H9 (cell line): ENCODE results near the gene FCRLA. TPM values are rescaled to one million over a fixed set of nuclear protein-coding genes. Genes with fewer than 3 reads are reported as not detected.
A peak's percentile ranks its signal among the peaks of the same experiment; 100 is the strongest.
"Not testable (repeated sequence)": the region's sequence is repeated elsewhere in the genome, so short reads cannot be mapped to it uniquely, and the experiment has no call there.

Source experiments
- DNase-seq: peaks from one replicate; pipeline ENCODE4 v3.0.0-alpha.2; 2017
- H2AFZ ChIP-seq: one replicate; pipeline ENCODE4 v1.6.1; 2013; ENCODE audit warnings: mild to moderate bottlenecking, low read length, control low read depth, moderate library complexity
- H2AK5ac ChIP-seq: 2 replicates; pipeline ENCODE4 v1.6.1; 2013; ENCODE audit warnings: low read length, control low read depth, mixed read lengths; ENCODE audit not compliant: insufficient read length
- H2BK120ac ChIP-seq: one replicate; pipeline ENCODE4 v1.6.1; 2013; ENCODE audit warnings: low read depth, mild to moderate bottlenecking, low read length, control low read depth, inconsistent platforms; ENCODE audit not compliant: poor library complexity, severe bottlenecking
- H2BK12ac ChIP-seq: 2 replicates; pipeline ENCODE4 v1.6.1; 2013; ENCODE audit warnings: low read length, control low read depth, mixed read lengths, low read depth; ENCODE audit not compliant: insufficient read length
- H2BK15ac ChIP-seq: 2 replicates; pipeline ENCODE4 v1.6.1; 2013; ENCODE audit warnings: low read depth, low read length, control low read depth
- H2BK20ac ChIP-seq: one replicate; pipeline ENCODE4 v1.6.1; 2013; ENCODE audit warnings: low read depth, mild to moderate bottlenecking, low read length, control low read depth, inconsistent platforms; ENCODE audit not compliant: poor library complexity, severe bottlenecking
- H2BK5ac ChIP-seq: 2 replicates; pipeline ENCODE4 v1.6.1; 2013; ENCODE audit warnings: low read length, control low read depth, mixed read lengths; ENCODE audit not compliant: insufficient read length
- H3K14ac ChIP-seq: 2 replicates; pipeline ENCODE4 v1.6.1; 2013; ENCODE audit warnings: low read length, control low read depth; ENCODE audit not compliant: insufficient read depth
- H3K18ac ChIP-seq: 2 replicates; pipeline ENCODE4 v1.6.1; 2013; ENCODE audit warnings: low read depth, mild to moderate bottlenecking, mixed read lengths, low read length, control low read depth; ENCODE audit not compliant: insufficient read length
- H3K23ac ChIP-seq: 2 replicates; pipeline ENCODE4 v1.6.1; 2013; ENCODE audit warnings: low read length, control low read depth, mixed read lengths, low read depth; ENCODE audit not compliant: insufficient read length
- H3K23me2 ChIP-seq: 2 replicates; pipeline ENCODE4 v1.6.1; 2013; ENCODE audit warnings: low read depth, mild to moderate bottlenecking, mixed read lengths, low read length, control low read depth; ENCODE audit not compliant: insufficient read length, poor library complexity, severe bottlenecking
- H3K27ac ChIP-seq: 2 replicates; pipeline ENCODE4 v1.5.1; 2013; ENCODE audit warnings: low read length, control low read depth, mixed read lengths, low read depth; ENCODE audit not compliant: insufficient read length
- H3K27me3 ChIP-seq: 2 replicates; pipeline ENCODE4 v1.6.1; 2013; ENCODE audit warnings: low read length, control low read depth, inconsistent platforms; ENCODE audit not compliant: insufficient read depth
- H3K4ac ChIP-seq: 2 replicates; pipeline ENCODE4 v1.6.1; 2013; ENCODE audit warnings: low read depth, mild to moderate bottlenecking, control low read depth, inconsistent platforms, low read length, moderate library complexity
- H3K4me1 ChIP-seq: 2 replicates; pipeline ENCODE4 v1.6.1; 2013; ENCODE audit warnings: low read length, control low read depth, inconsistent platforms; ENCODE audit not compliant: insufficient read depth
- H3K4me2 ChIP-seq: 2 replicates; pipeline ENCODE4 v1.6.1; 2013; ENCODE audit warnings: low read length, control low read depth, mixed read lengths; ENCODE audit not compliant: insufficient read length, insufficient read depth
- H3K56ac ChIP-seq: 2 replicates; pipeline ENCODE4 v1.6.1; 2013; ENCODE audit warnings: low read depth, mild to moderate bottlenecking, mixed read lengths, low read length, control low read depth; ENCODE audit not compliant: insufficient read length
- H3K79me1 ChIP-seq: 2 replicates; pipeline ENCODE4 v1.6.1; 2013; ENCODE audit warnings: low read depth, mild to moderate bottlenecking, moderate library complexity, low read length, control low read depth, inconsistent platforms; ENCODE audit not compliant: insufficient read depth, poor library complexity, severe bottlenecking
- H3K79me2 ChIP-seq: 2 replicates; pipeline ENCODE4 v1.6.1; 2013; ENCODE audit warnings: low read length, control low read depth, inconsistent platforms; ENCODE audit not compliant: insufficient read depth
- H3K9ac ChIP-seq: 2 replicates; pipeline ENCODE4 v1.6.1; 2013; ENCODE audit warnings: low read length, control low read depth, mixed read lengths; ENCODE audit not compliant: insufficient read length; ENCODE audit errors: extremely low read depth
- H3K9me3 ChIP-seq: one replicate; pipeline ENCODE4 v1.6.1; 2013; ENCODE audit warnings: low read depth, low read length, inconsistent platforms; ENCODE audit not compliant: control insufficient read depth
- H3T11ph ChIP-seq: one replicate; pipeline ENCODE4 v1.6.1; 2013; ENCODE audit warnings: mild to moderate bottlenecking, low read length, control low read depth, inconsistent platforms
- H4K20me1 ChIP-seq: one replicate; pipeline ENCODE4 v1.6.1; 2013; ENCODE audit not compliant: control insufficient read depth, insufficient read length, insufficient read depth
- H4K5ac ChIP-seq: 2 replicates; pipeline ENCODE4 v1.6.1; 2013; ENCODE audit warnings: low read depth, mild to moderate bottlenecking, mixed read lengths, low read length, control low read depth; ENCODE audit not compliant: insufficient read length
- H4K8ac ChIP-seq: replicated peaks from 2 replicates; pipeline ENCODE4 v1.6.1; 2013; ENCODE audit warnings: low read length, control low read depth, mixed read lengths, low read depth; ENCODE audit not compliant: insufficient read length
- H4K91ac ChIP-seq: 2 replicates; pipeline ENCODE4 v1.6.1; 2013; ENCODE audit warnings: low read depth, mild to moderate bottlenecking, moderate library complexity, mixed read lengths, low read length, control low read depth; ENCODE audit not compliant: insufficient read length
- H3K27ac Mint-ChIP-seq, 3 experiments: 2 replicates in 2 of 3; 3 replicates in 1 of 3; pipeline ENCODE4 v1.8.0; 2020 to 2021; ENCODE audit warnings: mixed read lengths in 3 of 3, mild to moderate bottlenecking in 1 of 3, moderate library complexity in 1 of 3
- H3K27me3 Mint-ChIP-seq: 2 replicates; pipeline ENCODE4 v1.8.0; 2021; ENCODE audit warnings: low read depth, mild to moderate bottlenecking, moderate library complexity, mixed read lengths
- H3K36me3 Mint-ChIP-seq, 3 experiments: 2 replicates in 2 of 3; 3 replicates in 1 of 3; pipeline ENCODE4 v1.8.0; 2020 to 2021; ENCODE audit warnings: low read depth in 3 of 3, mixed read lengths in 3 of 3; ENCODE audit not compliant: insufficient read depth in 1 of 3
- H3K4me1 Mint-ChIP-seq, 2 experiments: 2 replicates each; pipeline ENCODE4 v1.8.0; 2020; ENCODE audit warnings: mixed read lengths in 2 of 2
- H3K4me3 Mint-ChIP-seq, 2 experiments: 2 replicates in 1 of 2; 3 replicates in 1 of 2; pipeline ENCODE4 v1.8.0; 2020 to 2021; ENCODE audit warnings: mild to moderate bottlenecking in 2 of 2, mixed read lengths in 2 of 2, moderate library complexity in 1 of 2
- H3K9me3 Mint-ChIP-seq, 2 experiments: 2 replicates in 1 of 2; 3 replicates in 1 of 2; pipeline ENCODE4 v1.8.0; 2020; ENCODE audit warnings: mild to moderate bottlenecking in 2 of 2, mixed read lengths in 2 of 2, moderate library complexity in 1 of 2
- CTCF ChIP-seq: fragments of 200-600 bp; sonication (generic); conservative IDR thresholded peaks from 3 replicates; pipeline ENCODE4 v1.8.0; 2021; ENCODE audit warnings: antibody characterized with exemption, mild to moderate bottlenecking
- WGBS: extraction: QIAGEN DNeasy Blood & Tissue Kit; methylation state at CpG from one replicate; pipeline ENCODE4 v1.1.7; 2013; ENCODE audit warnings: missing lambda C conversion rate, low lambda C conversion rate, mixed read lengths; ENCODE audit not compliant: insufficient read length; ENCODE audit errors: extremely low coverage; 5-methylcytosine and 5-hydroxymethylcytosine counted together
- total RNA-seq: library from RNA; stranded (reverse); gene quantifications from 2 replicates; pipeline ENCODE4 v1.2.1, GENCODE V29; 2021

Gene FCRLA
- total RNA-seq, 1 experiment from 2014 or later: not detected

GRCh38 chr1:161723459-161724141 lies 16.6 kb downstream of the FCRLA start:
- Histone ChIP-seq H3K56ac (no peak overlapping the region), H2AK5ac (no peak overlapping the region), H2BK12ac (no peak overlapping the region), H2BK120ac (no peak overlapping the region), H4K20me1 (no peaks in the 10 kb centered on the region), H4K91ac (no peak overlapping the region), H2AFZ (no peak overlapping the region), H3K79me2 (no peaks in the 10 kb centered on the region), H3K4me2 (no peak overlapping the region), H3K9ac (no peak overlapping the region), H4K5ac (no peak overlapping the region), H3K4ac (no peak overlapping the region), H3K27me3 (peaks cover 14% of the 10 kb centered on the region; the same call in 1 of the 2 replicates), H2BK5ac (no peak overlapping the region), H3K79me1 (no peaks in the 10 kb centered on the region), H3K23me2 (peaks cover 9% of the 10 kb centered on the region), H4K8ac (no peak overlapping the region), H3K14ac (no peak overlapping the region), H2BK15ac (no peak overlapping the region), H3K9me3 (no peaks in the 10 kb centered on the region), H3K27ac (no peak overlapping the region), H3K18ac (no peak overlapping the region), H2BK20ac (no peak overlapping the region), H3K4me1 (no peaks in the 10 kb centered on the region), H3K23ac (no peak overlapping the region), H3T11ph (no peak overlapping the region)
- Mint-ChIP-seq H3K9me3 (no peaks in the 10 kb centered on the region; a peak in 1 of 5 replicates), H3K4me1 (peaks cover 5 to 13% of the 10 kb centered on the region in 2 experiments), H3K4me3 (no peak overlapping the region), H3K27me3 (peaks cover 67% of the 10 kb centered on the region), H3K27ac (no peak overlapping the region), H3K36me3 (peaks cover 0 to 2% (median 0%) of the 10 kb centered on the region in 3 experiments; a peak in 2 of 7 replicates)
- no CpG with 5 or more reads among the region's 8 CpGs for WGBS
- no peak for TF ChIP-seq CTCF
- DNase-seq: no peak

- H2BK12ac ChIP-seq, H3K23ac ChIP-seq, H4K8ac ChIP-seq, H3K9me3 Mint-ChIP-seq, H4K5ac ChIP-seq, H3T11ph ChIP-seq, H3K18ac ChIP-seq, H2BK5ac ChIP-seq, H3K36me3 Mint-ChIP-seq, H2AFZ ChIP-seq, H3K14ac ChIP-seq, H3K4ac ChIP-seq, H3K9ac ChIP-seq, H3K23me2 ChIP-seq, H3K56ac ChIP-seq, H3K79me2 ChIP-seq, H4K91ac ChIP-seq, DNase-seq, H2BK120ac ChIP-seq, H3K9me3 ChIP-seq, H2BK15ac ChIP-seq, H3K79me1 ChIP-seq, H3K27ac ChIP-seq, H3K4me1 ChIP-seq, H4K20me1 ChIP-seq, H2BK20ac ChIP-seq, H2AK5ac ChIP-seq: not testable (repeated sequence)
- WGBS: no CpG with 5 or more reads among the region's 22 CpGs
- Mint-ChIP-seq H3K27ac (peak overlapping the region in 1 of 3 experiments; percentile 23; a peak in 1 of 7 replicates), H3K4me1 (peaks cover 7 to 16% of the 10 kb centered on the region in 2 experiments), H3K27me3 (peaks cover 80% of the 10 kb centered on the region), H3K4me3 (peak overlapping the region; percentile 78 to 92)
- peaks cover 14% of the 10 kb centered on the region; the same call in 1 of the 2 replicates for H3K27me3 ChIP-seq
- H3K4me2 ChIP-seq: peak overlapping the region; percentile 98
Measured at GRCh38 chr1:161725258-161725907, 18.4 kb downstream of the FCRLA start.
